ENCODE results near the gene KLHL22.
"Not testable (repeated sequence)": the region's sequence is repeated elsewhere in the genome, so short reads cannot be mapped to it uniquely, and the experiment has no call there.

KLHL22 gene

DNA sequence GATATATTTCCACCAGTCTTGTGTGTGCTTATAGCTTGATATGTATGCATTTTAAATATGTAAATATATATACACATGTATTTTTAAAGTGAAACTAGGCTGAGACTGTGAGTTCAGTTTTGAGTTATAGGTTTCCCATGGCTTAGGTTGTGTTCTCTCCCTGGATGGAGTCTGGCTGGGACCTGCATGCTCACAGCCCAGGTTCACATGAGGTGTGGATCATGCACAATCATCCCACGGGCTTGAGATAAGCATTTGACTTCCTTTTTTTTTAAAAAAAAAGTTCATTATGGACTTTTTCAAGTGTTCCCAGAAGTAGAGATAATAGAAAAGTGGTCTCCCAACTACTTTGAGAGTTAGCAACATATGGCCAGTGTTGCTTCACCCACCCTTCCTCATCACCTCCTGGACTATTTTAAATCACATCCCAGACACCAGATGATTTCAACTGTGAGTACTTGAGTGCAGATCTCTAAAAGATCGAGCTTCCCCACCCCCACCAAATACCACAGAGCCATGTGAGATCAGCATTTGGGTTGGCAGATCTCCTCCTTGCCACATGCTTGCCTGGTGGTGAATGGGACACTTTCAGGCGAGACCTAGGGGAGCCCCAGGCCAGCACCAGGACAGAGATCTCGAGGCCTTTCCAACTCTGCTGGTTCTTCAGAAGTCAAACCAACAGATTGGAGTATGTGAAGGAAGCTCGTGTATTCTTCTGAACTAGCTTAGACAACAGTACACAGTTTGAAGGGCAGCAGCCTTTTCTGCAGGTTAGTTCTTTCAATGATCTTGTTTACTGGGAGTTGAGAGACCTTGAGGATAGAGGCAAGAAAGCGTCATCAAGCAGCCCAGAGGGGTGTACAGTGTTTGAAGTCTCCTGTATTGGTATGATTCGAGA is 27.7 kb upstream of the KLHL22 start:
- peak; percentile 31 for DNase-seq

- no peak for DNase-seq
Measured at GRCh38 chr22:20522134-20523004, 26.8 kb upstream of the KLHL22 start.

DNA sequence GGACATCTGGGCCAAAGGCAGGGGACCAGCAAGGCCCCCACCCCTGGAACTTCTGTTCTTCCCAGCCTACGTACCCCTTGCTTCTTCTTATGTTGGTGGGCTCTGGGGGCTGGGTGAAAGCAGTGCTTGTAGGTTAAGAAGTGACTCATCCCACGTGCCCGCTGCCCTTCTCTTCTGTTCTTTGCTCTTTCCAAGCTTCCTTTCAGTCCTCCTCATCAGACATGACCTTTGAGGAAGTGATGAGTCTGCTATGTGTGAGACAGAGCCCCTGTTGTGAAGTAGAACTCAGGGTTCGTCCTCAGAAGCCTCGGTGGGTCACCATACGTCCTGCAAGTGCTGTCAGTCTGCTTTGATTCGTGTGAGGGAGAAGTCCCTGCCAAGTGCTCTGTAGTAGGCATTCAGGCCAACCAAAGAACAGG is 24.5 kb upstream of the KLHL22 start:
- DNase-seq = peak; percentile 42

DNA sequence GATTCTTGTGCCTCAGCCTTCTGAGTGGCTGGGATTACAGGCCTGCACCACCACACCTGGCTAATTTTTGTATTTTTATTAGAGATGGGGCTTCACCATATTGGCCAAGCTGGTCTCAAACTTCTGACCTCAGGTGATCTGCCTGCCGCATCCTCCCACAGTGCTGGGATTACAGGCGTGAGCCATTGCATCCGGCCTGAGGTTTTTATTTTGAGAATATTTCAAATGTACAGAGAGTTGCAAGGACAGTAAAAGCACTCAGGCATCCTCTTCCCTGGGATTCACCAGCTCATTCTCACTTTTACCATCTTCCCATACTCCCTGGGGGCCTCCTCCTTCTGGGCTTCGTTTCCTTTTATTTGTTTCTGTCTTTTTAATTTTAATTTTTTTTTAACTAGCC is 24.0 kb upstream of the KLHL22 start:
- no peak for DNase-seq

GRCh38 chr22:20517841-20518592 is 22.4 kb upstream of the KLHL22 start:
- DNase-seq = no peak

DNA sequence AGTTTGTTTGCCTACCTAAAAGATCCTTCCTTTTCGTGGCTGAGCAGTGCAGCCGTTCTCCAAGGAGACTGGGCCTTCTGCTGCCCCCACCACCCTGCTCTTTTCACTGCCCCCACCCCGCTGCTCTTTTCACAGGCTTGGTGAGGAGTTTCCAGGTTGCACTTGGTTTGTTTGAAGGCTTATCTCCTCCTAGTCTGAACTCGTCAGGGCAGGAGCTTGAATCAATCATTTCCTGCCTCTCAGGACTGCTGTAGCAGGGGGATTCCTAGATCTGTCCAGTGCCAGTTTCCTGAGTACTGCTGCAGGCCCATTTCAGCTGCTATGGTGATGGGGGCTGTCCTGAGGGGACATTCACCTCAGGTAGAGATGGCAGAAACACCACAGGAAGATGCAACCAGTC is 21.8 kb upstream of the KLHL22 start:
- no peak for DNase-seq

DNA sequence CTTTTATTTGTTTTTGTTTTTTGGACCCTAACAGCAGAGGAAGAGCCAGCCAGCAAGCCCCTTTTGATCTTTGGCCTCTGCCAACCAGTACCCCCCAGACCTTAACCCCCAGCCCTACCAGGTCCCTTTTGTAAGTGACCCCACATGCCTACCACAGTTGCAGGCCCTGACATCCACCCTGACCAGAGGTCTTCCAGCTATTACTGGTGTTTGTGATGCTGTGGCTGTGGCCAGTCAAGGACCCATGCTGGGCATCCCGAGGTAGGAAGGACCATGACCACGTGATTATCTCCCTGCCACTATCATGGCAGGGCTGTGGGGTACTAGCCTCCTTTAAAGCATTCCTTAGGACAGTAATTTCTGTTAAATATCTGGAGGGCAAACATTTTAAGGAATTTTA is 20.8 kb upstream of the KLHL22 start:
- DNase-seq = no peak

DNA sequence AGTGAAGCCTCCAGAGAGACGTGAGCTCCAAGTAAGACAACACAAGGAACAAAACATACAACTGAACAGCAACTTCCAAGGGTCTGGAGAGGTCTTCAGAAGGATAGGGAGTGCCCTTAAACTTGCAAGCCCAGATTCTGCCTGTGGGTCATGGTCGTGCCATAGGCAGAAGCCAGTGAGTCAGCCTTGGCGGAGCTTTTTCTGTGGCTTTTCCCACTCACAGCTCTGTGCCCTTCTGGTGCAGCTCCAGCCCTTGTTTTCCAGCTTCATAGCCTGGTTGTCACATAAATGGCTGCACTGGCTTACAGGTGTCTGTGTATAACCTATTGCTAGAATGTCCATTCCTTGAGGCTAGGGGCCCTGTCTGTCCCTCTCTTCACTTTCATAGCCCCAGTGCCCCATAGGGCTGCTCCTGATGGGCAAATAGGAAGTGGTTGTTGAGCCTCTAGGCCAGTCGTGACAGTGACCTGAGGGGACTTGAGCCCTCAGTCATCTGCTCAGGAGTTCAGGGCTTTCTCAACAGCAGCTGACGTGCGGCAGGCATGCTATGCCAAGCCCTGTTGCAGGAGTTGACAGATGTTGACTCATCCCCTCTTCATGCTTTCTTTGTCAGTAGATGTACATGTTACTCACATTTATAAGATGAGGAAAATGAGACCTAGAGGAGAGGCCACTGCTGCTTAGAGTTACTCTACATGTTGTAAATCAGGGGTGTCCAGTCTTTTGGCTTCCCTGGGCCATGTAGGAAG is 19.2 kb upstream of the KLHL22 start:
- DNase-seq = peak; percentile 26

DNA sequence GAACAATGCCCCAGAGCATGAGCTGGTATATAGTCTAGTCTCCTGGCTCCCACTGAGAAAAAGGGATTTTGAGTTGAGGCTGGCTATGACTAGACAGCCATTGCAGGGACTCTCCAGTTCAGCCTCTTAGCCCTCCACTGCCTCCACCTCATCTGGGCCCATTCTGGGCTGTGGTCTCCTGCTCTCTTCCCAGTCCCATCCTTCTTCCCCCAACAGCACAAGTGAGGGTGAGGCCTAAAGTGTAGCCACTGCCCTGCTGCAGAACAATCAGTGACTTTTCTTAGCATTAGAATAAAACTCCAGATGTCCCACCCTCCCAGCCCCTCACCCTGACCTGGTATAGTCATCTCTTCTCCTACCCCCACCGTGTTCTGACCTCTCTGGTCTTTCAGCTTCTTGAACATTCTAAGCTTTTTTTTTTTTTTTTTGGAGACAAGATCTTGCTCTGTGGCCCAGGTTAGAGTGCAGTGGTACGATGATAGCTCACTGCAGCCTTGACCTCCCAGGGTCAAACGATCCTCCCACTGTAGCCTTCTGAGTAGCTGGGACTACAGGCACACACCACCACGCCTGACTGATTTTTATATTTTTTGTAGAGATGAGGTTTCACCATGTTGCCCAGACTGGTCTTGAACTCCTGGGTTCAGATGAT is 16.1 kb upstream of the KLHL22 start:
- DNase-seq = no peak

DNA sequence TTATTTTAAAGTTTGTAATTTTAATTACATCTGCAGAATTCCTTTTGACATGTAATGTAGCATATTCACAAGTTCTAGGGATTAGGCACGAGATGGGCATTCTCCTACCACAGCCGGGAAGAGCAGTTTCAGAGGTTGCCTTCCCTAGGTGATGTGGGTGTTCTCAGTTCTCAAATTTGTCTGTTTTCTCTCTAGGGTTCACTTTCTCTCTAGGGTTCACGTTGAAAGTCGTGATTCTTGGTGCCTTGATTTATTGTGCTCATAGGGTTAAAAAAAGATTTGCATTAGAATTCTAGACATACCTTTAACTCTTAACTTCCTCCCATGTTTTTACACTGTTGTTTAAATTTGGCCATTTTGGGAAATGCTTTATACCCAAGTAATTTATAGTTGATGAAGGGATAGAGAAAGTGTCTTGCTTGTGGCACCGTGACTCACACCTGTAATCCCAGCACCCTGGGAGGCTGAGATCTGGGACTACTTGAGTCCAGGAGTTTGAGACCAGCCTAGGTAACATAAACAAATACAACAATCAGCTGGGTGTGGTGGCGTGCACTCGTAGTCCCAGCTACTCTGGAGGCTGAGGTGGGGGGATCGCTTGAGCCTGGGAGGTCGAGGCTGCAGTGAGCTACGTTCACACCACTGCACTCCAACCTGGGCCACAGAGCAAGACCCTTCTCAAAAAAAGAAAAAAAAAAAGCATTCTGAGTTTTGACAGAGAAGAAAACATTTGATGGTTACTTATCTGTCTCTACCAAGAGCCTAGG is 15.4 kb upstream of the KLHL22 start:
- no peak for DNase-seq

- DNase-seq = peak; percentile 76
Measured at GRCh38 chr22:20509344-20510047, 13.9 kb upstream of the KLHL22 start.

GRCh38 chr22:20508815-20509271 is 13.2 kb upstream of the KLHL22 start:
- no peak for DNase-seq

GRCh38 chr22:20508067-20508755 is 12.6 kb upstream of the KLHL22 start:
- DNase-seq = not testable (repeated sequence)

- peak; percentile 95 for DNase-seq
Measured at GRCh38 chr22:20507253-20508066, 11.9 kb upstream of the KLHL22 start, which contains the start of gene MED15. MED15 (plus strand) TSS chr22:20507610; CDS start chr22:20507679, 69 bp downstream.

GRCh38 chr22:20506543-20507252 is 11.1 kb upstream of the KLHL22 start:
- DNase-seq = no peak

DNA sequence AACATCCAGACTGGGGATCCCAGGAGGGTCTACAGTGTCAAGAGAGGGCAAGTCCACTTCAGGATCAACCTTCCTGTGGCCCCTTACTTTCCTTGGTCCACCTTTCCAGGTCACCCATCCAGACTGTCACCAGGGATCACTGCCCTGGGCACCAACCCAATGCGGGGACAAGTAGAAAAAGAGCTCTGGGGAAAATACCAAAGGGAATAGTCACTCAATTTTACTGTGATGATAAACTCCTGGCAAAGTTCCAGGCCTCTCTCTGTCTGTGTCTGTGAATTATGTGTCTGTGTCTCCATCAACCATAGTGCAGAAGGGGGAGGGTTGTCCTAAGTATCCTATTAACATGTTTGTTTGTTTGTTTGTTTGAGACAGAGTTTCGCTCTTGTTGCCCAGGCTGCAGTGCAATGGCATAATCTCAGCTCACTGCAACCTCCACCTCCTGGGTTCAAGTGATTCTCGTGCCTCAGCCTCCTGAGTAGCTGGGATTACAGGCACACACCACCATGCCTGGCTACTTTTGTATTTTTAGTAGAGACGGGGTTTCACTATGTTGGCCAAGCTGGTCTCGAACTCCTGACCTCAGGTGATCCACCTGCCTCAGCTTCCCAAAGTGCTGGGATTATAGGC is 8.8 kb upstream of the KLHL22 start:
- not testable (repeated sequence) for DNase-seq

DNA sequence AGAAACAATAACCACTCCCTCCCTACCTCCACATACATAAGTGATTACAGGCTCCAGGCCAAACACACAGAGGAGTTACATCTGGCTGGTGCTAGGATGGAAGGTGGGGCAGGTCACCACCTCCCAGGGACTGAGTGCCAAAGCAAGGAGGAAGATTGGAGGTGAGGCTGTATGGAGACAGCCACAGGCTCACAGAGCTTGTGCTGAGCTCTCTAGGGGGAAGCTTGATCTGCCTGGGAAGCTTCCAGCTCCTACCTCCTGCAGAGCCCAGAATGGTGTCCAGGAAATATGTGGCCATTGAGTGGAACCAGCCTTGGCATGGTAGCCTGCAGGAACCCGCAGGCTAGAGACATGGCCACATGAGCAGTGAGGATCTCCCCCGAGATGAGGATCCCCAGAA is 8.2 kb upstream of the KLHL22 start:
- DNase-seq = no peak
